ENCODE measurements around the gene FMO3.

DNA sequence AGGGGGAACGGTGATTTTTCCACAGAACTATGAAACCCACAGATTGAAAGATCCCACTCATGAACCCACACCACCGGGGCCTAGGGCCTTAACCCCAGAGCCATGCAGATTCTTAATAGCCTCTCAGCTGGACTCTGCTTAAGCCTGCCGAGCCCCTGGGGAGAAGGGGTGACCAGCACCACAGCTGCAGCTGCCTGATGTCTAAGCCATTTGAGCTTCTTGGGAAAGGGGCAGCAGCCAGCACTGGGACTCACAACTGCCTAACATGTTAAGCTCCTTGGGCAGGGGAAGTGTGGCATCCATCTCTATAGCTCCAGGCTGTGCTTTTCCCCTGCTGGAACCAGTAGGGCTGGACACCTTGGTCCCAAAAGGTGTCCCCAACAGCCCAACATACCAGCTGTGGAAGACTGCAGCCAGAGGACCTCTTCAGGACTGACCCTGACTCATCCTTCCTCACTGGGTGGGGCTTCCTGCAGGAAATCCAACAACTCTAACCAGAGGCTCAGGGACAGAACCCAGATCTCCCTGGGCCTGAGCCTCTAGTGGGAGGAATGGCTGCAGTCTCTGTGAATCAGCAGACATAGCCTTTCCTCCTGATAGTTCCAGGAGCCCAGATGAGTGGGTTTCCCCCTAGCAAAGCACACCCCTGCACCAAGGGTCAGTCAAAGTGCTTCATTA, 34.6 kb upstream of the FMO3 start:
- TF ChIP-seq ESRRA (CRISPR knock-in tag; IDR thresholded peaks at IDR 0.05; ENCODE audit: borderline replicate concordance) (no peak), ATF1 (CRISPR knock-in tag; IDR thresholded peaks at IDR 0.05) (no peak), OVOL2 (CRISPR knock-in tag; IDR thresholded peaks at IDR 0.05; ENCODE audit: borderline replicate concordance) (no peak), MYBL2 (CRISPR knock-in tag; IDR thresholded peaks at IDR 0.05) (no peak), ZNF423 (CRISPR knock-in tag; IDR thresholded peaks at IDR 0.05) (no peak), CREM (CRISPR knock-in tag; IDR thresholded peaks at IDR 0.05) (no peak)
- TF ChIP-seq, protein P1, sequence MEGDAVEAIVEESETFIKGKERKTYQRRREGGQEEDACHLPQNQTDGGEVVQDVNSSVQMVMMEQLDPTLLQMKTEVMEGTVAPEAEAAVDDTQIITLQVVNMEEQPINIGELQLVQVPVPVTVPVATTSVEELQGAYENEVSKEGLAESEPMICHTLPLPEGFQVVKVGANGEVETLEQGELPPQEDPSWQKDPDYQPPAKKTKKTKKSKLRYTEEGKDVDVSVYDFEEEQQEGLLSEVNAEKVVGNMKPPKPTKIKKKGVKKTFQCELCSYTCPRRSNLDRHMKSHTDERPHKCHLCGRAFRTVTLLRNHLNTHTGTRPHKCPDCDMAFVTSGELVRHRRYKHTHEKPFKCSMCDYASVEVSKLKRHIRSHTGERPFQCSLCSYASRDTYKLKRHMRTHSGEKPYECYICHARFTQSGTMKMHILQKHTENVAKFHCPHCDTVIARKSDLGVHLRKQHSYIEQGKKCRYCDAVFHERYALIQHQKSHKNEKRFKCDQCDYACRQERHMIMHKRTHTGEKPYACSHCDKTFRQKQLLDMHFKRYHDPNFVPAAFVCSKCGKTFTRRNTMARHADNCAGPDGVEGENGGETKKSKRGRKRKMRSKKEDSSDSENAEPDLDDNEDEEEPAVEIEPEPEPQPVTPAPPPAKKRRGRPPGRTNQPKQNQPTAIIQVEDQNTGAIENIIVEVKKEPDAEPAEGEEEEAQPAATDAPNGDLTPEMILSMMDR (IDR thresholded peaks at IDR 0.05): no peak
- TF ChIP-seq, protein P2, sequence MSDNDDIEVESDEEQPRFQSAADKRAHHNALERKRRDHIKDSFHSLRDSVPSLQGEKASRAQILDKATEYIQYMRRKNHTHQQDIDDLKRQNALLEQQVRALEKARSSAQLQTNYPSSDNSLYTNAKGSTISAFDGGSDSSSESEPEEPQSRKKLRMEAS (CRISPR knock-in tag; IDR thresholded peaks at IDR 0.05): no peak
- TF ChIP-seq, protein P3, sequence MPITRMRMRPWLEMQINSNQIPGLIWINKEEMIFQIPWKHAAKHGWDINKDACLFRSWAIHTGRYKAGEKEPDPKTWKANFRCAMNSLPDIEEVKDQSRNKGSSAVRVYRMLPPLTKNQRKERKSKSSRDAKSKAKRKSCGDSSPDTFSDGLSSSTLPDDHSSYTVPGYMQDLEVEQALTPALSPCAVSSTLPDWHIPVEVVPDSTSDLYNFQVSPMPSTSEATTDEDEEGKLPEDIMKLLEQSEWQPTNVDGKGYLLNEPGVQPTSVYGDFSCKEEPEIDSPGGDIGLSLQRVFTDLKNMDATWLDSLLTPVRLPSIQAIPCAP (CRISPR knock-in tag; IDR thresholded peaks at IDR 0.05): no peak
- TF ChIP-seq, protein P4, sequence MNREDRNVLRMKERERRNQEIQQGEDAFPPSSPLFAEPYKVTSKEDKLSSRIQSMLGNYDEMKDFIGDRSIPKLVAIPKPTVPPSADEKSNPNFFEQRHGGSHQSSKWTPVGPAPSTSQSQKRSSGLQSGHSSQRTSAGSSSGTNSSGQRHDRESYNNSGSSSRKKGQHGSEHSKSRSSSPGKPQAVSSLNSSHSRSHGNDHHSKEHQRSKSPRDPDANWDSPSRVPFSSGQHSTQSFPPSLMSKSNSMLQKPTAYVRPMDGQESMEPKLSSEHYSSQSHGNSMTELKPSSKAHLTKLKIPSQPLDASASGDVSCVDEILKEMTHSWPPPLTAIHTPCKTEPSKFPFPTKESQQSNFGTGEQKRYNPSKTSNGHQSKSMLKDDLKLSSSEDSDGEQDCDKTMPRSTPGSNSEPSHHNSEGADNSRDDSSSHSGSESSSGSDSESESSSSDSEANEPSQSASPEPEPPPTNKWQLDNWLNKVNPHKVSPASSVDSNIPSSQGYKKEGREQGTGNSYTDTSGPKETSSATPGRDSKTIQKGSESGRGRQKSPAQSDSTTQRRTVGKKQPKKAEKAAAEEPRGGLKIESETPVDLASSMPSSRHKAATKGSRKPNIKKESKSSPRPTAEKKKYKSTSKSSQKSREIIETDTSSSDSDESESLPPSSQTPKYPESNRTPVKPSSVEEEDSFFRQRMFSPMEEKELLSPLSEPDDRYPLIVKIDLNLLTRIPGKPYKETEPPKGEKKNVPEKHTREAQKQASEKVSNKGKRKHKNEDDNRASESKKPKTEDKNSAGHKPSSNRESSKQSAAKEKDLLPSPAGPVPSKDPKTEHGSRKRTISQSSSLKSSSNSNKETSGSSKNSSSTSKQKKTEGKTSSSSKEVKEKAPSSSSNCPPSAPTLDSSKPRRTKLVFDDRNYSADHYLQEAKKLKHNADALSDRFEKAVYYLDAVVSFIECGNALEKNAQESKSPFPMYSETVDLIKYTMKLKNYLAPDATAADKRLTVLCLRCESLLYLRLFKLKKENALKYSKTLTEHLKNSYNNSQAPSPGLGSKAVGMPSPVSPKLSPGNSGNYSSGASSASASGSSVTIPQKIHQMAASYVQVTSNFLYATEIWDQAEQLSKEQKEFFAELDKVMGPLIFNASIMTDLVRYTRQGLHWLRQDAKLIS (CRISPR knock-in tag; IDR thresholded peaks at IDR 0.05; ENCODE audit: borderline replicate concordance): no peak
